Activated CD8-positive, alpha-beta memory T cell treated with anti-CD3 and anti-CD28 coated beads, Interleukin-2, amount 50 U/mL, for 1 hour (primary cell): ENCODE data around the gene C6orf89.
"Not testable (repeated sequence)": the region's sequence is repeated elsewhere in the genome, so short reads cannot be mapped to it uniquely, and the experiment has no call there.

Source experiments
- DNase-seq: peaks from one replicate; pipeline ENCODE4 v3.0.0-alpha.2; 2020; ENCODE audit errors: extremely low read depth

C6orf89 gene

GRCh38 chr6:36888115-36888643 lies 2.4 kb downstream of the C6orf89 start:
- no peak for DNase-seq

- no peak for DNase-seq
Measured at GRCh38 chr6:36888654-36889481, 3.1 kb downstream of the C6orf89 start.

GRCh38 chr6:36890112-36890663 lies 4.4 kb downstream of the C6orf89 start:
- DNase-seq, result no peak

GRCh38 chr6:36891153-36891552 lies 5.4 kb downstream of the C6orf89 start:
- DNase-seq, result not testable (repeated sequence)

GRCh38 chr6:36893976-36894932 lies 8.5 kb downstream of the C6orf89 start:
- no peak for DNase-seq

GRCh38 chr6:36897609-36898008 lies 11.9 kb downstream of the C6orf89 start:
- DNase-seq, result no peak

- no peak for DNase-seq
Measured at GRCh38 chr6:36904114-36904513, 18.4 kb downstream of the C6orf89 start.

GRCh38 chr6:36904851-36905393 lies 19.2 kb downstream of the C6orf89 start:
- DNase-seq, result no peak

GRCh38 chr6:36906539-36907325 lies 21.0 kb downstream of the C6orf89 start:
- DNase-seq, result no peak

- DNase-seq, result no peak
Measured at GRCh38 chr6:36907781-36908180, 22.0 kb downstream of the C6orf89 start.

- DNase-seq, result no peak
Measured at GRCh38 chr6:36908747-36909146, 23.0 kb downstream of the C6orf89 start.

- no peak for DNase-seq
Measured at GRCh38 chr6:36912030-36912454, 26.3 kb downstream of the C6orf89 start.

GRCh38 chr6:36912586-36912985 lies 26.8 kb downstream of the C6orf89 start:
- DNase-seq, result peak; percentile 18

GRCh38 chr6:36913082-36913481 lies 27.3 kb downstream of the C6orf89 start:
- no peak for DNase-seq

- no peak for DNase-seq
Measured at GRCh38 chr6:36914227-36914794, 28.6 kb downstream of the C6orf89 start.

GRCh38 chr6:36915599-36915998 lies 29.8 kb downstream of the C6orf89 start:
- DNase-seq, result no peak

GRCh38 chr6:36916126-36916525 lies 30.4 kb downstream of the C6orf89 start:
- DNase-seq, result no peak

GRCh38 chr6:36917541-36918193 lies 31.9 kb downstream of the C6orf89 start:
- DNase-seq, result no peak

GRCh38 chr6:36920049-36920448 lies 34.3 kb downstream of the C6orf89 start:
- no peak for DNase-seq

- DNase-seq, result no peak
Measured at GRCh38 chr6:36920546-36920945, 34.8 kb downstream of the C6orf89 start.
